GM19351 (cell line): ENCODE results near the gene BLTP2.
"Not testable (repeated sequence)": the region's sequence is repeated elsewhere in the genome, so short reads cannot be mapped to it uniquely, and the experiment has no call there.

ENCODE experiments used
- ATAC-seq: cut with Tn5 transposase; IDR thresholded peaks from one replicate; pipeline ENCODE4 v1.9.1; 2021; ENCODE audit warnings: mild to moderate bottlenecking, moderate library complexity; ENCODE audit not compliant: unreplicated experiment

The BLTP2 gene

GRCh38 chr17:28644787-28645575 lies at the start of gene BLTP2:
TSS of gene BLTP2 (minus strand) at chr17:28645158. CDS start at chr17:28645056, 102 bp downstream.
- peak; percentile 92 for ATAC-seq

DNA sequence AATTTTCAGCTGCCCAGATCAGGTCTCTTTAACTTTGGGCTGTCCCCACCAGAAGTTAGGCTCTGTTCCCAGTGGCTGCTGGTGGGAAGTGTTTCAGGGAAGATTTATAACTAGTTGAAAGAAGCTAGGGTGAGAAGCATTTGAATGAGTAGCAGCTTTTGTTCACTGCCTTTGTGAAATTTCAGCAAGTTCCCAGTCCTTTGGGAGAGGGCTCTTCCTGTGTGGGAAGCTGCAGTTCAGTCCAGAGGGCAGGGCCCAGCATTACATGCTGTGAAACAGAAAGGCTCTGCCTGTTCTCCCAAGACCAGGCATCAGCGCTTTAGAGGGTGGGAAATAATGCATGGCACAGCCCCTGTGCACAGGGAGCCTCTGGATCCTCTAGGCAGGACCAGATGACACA lies 48.9 kb upstream of the BLTP2 start:
- no peak for ATAC-seq

DNA sequence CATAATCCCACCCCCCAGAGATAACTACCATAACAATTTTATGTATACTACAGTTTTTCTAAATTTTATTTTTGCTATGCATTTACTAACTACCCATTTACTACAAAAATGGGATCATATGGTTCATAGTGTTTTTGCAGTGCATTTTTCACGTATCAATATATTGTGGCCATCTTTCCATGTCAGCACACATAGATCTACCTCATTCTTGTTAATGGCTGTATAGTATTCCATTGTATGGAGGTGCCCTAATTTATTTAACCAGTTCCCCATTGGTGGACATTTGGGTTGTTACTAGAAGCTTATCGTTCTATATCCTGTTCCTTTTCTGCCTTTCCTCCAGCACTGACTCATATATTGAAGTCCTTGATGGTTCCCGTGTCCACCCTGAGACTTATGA lies 44.1 kb upstream of the BLTP2 start:
- ATAC-seq: no peak

- no peak for ATAC-seq
Measured at GRCh38 chr17:28688481-28688880, 43.5 kb upstream of the BLTP2 start.

- no peak for ATAC-seq
Measured at GRCh38 chr17:28686296-28686695, 41.3 kb upstream of the BLTP2 start.

GRCh38 chr17:28685366-28685765 lies 40.4 kb upstream of the BLTP2 start:
- no peak for ATAC-seq

DNA sequence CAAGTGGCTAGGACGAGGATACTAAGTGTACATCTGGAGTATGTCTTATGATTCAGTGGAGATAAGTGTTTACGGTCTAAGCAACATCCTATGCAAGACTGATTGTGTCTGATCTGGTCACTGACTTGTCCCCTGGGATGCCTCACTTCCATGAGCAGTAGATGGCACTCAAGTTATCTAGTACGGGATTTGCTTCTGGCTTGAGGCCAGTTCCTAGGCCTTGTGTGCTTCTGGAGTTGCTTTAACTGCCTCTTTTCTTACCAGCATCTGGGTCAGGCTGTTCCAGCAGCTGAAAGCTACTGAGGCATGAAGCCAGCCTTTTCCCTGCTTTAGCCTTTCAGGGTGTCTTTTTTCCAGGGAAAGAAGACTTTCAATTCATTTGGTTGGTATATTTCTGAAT lies 40.0 kb upstream of the BLTP2 start:
- ATAC-seq: no peak

GRCh38 chr17:28682655-28683054 lies 37.7 kb upstream of the BLTP2 start:
- ATAC-seq: no peak

GRCh38 chr17:28675980-28676379 lies 31.0 kb upstream of the BLTP2 start:
- no peak for ATAC-seq

DNA sequence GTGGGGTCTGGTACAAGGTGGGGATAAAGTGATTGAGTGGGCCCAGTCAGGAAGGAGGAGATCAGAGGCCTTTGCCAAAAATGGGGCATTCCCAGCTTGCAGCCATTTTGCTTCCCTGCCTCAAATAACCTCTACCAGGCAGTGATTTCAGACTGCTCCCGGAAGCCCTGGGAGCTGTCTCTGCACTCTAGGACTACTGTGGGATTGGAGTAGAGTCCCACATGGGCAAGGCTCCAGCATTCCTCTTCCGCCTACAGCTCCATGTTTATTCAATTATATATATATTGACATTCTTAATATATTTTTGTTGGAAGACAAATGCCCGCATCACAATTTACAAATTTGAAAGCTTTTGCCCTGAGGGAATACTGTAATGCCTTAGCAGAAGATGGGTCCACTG lies 30.5 kb upstream of the BLTP2 start:
- ATAC-seq: no peak

DNA sequence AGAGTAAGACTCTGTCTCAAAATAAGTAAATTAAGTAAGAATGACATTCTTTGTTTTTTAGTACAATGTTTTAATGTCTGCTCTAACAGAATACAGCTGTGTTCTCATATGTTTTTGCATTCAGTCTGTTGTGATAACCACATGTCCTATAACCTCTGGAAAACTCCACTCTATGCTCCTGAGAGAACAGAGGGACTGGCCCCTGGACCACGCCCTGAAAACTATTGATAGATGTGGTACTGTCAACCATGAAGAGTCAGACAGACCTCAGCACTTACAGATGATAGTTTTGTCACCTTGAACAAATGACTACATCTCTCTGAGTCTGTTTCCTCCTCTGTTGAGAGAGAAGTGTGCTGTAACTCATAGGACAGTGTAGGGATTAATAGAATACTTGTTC lies 25.0 kb upstream of the BLTP2 start:
- no peak for ATAC-seq

GRCh38 chr17:28667870-28668269 lies 22.9 kb upstream of the BLTP2 start:
- no peak for ATAC-seq

DNA sequence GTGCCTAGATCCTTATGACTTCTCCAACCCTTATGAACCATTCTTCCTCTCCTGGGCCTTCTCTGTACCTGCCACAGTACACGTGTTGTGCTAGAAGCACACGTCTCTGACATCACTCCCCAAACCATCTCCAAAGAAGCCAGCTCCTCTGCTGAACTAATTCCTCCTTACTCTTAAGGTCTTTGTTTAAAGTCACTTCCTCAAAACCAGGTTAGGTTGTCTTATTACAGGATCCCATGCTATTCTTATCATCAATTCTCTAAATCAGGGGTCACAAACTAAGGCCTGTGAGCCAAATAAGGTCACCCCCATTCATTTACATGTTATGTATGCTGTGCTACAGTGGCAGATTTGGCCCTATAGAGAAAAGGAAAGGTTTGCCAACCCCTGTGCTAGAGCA lies 21.0 kb upstream of the BLTP2 start:
- ATAC-seq: no peak

DNA sequence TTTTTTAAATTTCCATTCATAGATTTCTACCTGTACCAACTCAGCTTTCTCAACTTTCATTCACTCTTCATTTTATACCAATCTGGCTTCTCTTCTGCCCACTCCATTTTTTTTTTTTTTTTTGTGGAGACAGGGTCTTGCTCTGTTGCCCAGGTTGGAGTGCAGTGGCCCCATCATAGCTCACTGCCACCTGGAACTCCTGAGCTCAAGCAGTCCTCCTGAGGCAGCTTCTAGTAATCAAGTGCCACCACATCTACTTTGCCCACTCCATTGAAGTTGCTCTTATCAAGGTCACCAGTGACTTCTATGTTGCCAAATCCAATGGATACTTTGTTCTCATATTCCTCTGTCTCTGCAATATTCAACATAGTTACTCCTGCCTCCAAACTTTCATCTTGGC lies 18.8 kb upstream of the BLTP2 start:
- no peak for ATAC-seq

DNA sequence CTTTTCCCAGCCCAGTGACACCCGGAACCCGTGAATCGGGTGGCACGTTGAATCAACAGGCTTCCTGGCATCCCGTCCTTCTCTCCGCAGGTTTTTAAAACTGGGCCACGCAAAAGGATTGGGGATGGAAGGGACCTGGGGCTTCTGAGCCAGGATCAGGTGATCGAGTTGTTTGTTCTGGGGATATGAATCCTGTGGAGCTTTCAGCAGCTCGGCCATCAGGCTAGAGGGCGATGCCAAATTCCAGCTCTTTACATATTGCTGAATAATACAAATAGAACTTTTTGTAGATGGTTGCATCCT lies 17.5 kb upstream of the BLTP2 start:
- no peak for ATAC-seq

DNA sequence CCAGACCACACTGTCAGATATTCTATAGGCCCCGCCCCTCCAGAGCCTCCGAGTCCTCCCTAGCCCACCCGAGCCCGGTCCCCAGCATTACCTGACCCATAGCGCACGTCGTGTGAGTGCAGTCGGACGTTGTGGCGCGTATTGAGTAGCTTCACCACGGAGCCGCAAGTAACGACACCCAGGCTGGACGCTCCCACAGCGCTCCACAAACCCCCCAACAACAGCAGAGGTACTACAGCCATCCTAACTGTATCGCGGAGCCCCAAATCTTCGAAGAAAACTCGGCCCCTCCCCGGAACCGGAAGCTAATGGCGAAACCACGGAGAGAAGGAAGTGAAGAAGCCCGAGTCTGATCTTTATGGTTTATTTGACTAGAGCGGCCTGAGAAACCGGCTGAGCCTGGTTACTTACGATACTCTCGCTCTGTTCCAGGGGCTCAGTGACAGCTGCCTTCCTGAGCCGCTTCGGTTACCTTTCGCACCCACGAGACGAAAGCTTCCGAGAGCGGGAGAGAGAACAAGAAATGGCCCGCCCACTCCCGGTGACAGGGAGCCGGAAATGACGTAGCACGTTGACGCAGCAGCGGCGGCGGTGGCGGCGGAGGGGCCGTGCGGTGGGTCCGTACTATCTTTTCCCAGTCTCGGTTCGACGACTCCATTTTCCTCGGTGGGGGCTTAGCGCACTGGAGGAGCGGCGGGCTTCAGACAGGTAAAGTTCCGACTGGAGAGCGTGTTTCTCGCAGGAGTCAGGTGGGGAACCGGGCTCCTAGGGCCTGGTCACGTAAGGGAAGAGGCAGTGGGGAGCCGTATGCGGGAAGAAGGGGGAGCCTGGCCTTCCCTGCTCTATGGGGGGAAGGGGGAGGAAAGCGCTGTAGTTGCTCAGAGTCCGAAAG lies 16.9 kb upstream of the BLTP2 start, which contains the start of the genes SDF2 and SUPT6H:
Gene SDF2 (minus strand): TSS at position 272 of the 892 bp plus-strand sequence. CDS start 30 bp downstream, at position 242.
Gene SUPT6H (plus strand): TSS at position 571 of the 892 bp plus-strand sequence. CDS start 11,197 bp downstream, outside the sequence.
- ATAC-seq: peak; percentile 79

DNA sequence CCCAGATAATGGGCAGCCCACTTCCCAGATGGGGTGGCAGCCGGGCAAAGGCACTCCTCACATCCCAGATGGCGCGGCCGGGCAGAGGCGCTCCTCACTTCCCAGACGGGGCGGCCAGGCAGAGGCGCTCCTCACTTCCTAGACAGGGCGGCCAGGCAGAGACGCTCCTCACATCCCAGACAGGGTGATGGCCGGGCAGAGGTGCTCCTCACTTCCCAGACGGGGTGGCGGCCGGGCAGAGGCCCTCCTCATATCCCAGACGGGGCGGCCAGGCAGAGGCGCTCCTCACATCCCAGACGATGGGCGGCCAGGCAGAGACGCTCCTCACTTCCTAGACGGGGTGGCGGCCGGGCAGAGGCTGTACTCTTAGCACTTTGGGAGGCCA lies 14.5 kb upstream of the BLTP2 start:
- not testable (repeated sequence) for ATAC-seq

- not testable (repeated sequence) for ATAC-seq
Measured at GRCh38 chr17:28658766-28659496, 14.0 kb upstream of the BLTP2 start.

GRCh38 chr17:28658342-28658741 lies 13.4 kb upstream of the BLTP2 start:
- ATAC-seq: not testable (repeated sequence)

- no peak for ATAC-seq
Measured at GRCh38 chr17:28657756-28658155, 12.8 kb upstream of the BLTP2 start.

DNA sequence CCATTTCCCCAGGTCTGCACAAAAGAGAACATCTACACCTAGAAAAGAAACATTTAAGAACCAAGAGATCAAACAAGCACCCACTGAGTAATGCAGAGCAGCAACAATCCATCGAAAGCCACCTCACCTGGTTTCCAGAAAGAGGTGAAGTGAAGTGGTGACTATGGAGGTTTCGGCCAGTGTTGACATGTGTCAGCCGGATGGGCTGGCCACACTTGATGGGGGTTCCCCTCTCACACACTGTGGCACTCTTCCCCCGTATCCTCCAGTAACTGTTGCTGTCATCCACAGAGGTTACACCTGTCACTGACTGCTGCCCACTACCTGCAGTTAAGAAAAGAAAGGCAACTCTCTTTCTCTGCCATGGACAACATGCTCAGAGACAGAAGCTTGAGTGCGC lies 10.2 kb upstream of the BLTP2 start:
- ATAC-seq: no peak
